K562 (cell line): Measurements from ENCODE around the gene RAB13. TPM values are rescaled to one million over a fixed set of nuclear protein-coding genes. Genes with fewer than 3 reads are reported as not detected.

ENCODE experiments used
- BMI1 ChIP-seq: fragments of 150-350 bp; IDR thresholded peaks from 2 replicates; pipeline ENCODE4 v1.6.1; 2014; ENCODE audit warnings: low read length
- FOS ChIP-seq: IDR thresholded peaks from 3 replicates; pipeline ENCODE4 v1.6.1; 2011; ENCODE audit not compliant: insufficient read length; ENCODE audit errors: extremely low read depth
- HNRNPUL1 ChIP-seq: fragments of 200-400 bp; formaldehyde crosslinking; IDR thresholded peaks from 2 replicates; pipeline ENCODE4 v1.6.1; 2017; ENCODE audit warnings: low read length
- MYNN ChIP-seq, 2 experiments: sonication (generic); formaldehyde crosslinking in 1 of 2; IDR thresholded peaks; 2 replicates each; pipeline versions ENCODE4 v1.5.0 to v1.6.1; 2016 to 2020; ENCODE audit warnings: antibody characterized with exemption in 1 of 2, missing genetic modification reagents in 1 of 2
- NUFIP1 ChIP-seq: fragments of 450-650 bp; IDR thresholded peaks from 2 replicates; pipeline ENCODE4 v1.6.1; 2018; ENCODE audit not compliant: partially characterized antibody
- SIX5 ChIP-seq, 2 experiments: IDR thresholded peaks; 2 replicates each; pipeline ENCODE4 v1.6.1; 2011; ENCODE audit warnings: low read length in 2 of 2, borderline replicate concordance in 1 of 2, low read depth in 1 of 2, mild to moderate bottlenecking in 1 of 2, moderate library complexity in 1 of 2; ENCODE audit not compliant: insufficient read depth in 1 of 2
- SMC3 ChIP-seq: conservative IDR thresholded peaks from 2 replicates; pipeline ENCODE4 v1.6.1; 2011; ENCODE audit warnings: low read depth, low read length, improper control_type of control experiment; ENCODE audit not compliant: insufficient read depth
- ZNF184 ChIP-seq: sonication (generic); formaldehyde crosslinking; IDR thresholded peaks from 2 replicates; pipeline ENCODE4 v1.5.0; 2020; ENCODE audit warnings: missing genetic modification reagents
- ZNF274 ChIP-seq: IDR thresholded peaks from 2 replicates; pipeline ENCODE4 v1.6.1; 2011; ENCODE audit warnings: low read depth, mild to moderate bottlenecking, low read length, moderate library complexity, borderline replicate concordance
- ZNF354B ChIP-seq: fragments of 250-450 bp; sonication (Bioruptor Pico); IDR thresholded peaks from 2 replicates; pipeline ENCODE4 v1.4.0; 2020
- ZNF551 ChIP-seq: fragments of 250-450 bp; sonication (Bioruptor Pico); IDR thresholded peaks from 2 replicates; pipeline ENCODE4 v1.5.0; 2021; ENCODE audit warnings: mild to moderate bottlenecking, moderate library complexity
- ZNF561 ChIP-seq: fragments of 450-650 bp; formaldehyde crosslinking; conservative IDR thresholded peaks from 2 replicates; pipeline ENCODE4 v1.4.0; 2020; ENCODE audit warnings: mild to moderate bottlenecking, moderate library complexity
- polyA plus RNA-seq, 8 experiments: library from polyadenylated mRNA; depleted of rRNA in 4 of 8; stranded (reverse) in 5 of 8; unstranded in 3 of 8; fragments of >200 nt; fragmentation: Nextera tagmentation in 2 of 8; fragmentation: Illumina TruSeq in 1 of 8; extraction: Ambion mirVana in 2 of 8; extraction: Trizol in 1 of 8; gene quantifications; 2 replicates each; pipeline versions ENCODE4 v1.2.1 to v1.2.3, GENCODE V29; 2011 to 2014; ENCODE audit warnings: inconsistent platforms in 1 of 8, missing spikeins in 1 of 8
- total RNA-seq, 7 experiments: library from RNA; depleted of rRNA in 6 of 7; stranded (reverse); fragments of >200 nt in 6 of 7; fragmentation: Illumina TruSeq in 2 of 7; extraction: Trizol in 2 of 7; gene quantifications; 2 replicates each; pipeline versions ENCODE4 v1.2.1 to v1.2.3, GENCODE V29; 2011 to 2021; ENCODE audit warnings: low replicate concordance in 1 of 7
- TF ChIP-seq, protein P1 (sequence below): sonication (generic); formaldehyde crosslinking; IDR thresholded peaks from 2 replicates; pipeline ENCODE4 v1.8.0; 2022; ENCODE audit warnings: mild to moderate bottlenecking, missing genetic modification reagents
- TF ChIP-seq, protein P2 (sequence below): sonication (generic); formaldehyde crosslinking; IDR thresholded peaks from 2 replicates; pipeline ENCODE4 v1.8.0; 2022; ENCODE audit warnings: missing genetic modification reagents, mild to moderate bottlenecking, moderate library complexity, borderline replicate concordance
- TF ChIP-seq, protein P3 (sequence below): fragments of 250-450 bp; sonication (Bioruptor Pico); IDR thresholded peaks from 2 replicates; pipeline ENCODE4 v1.4.0; 2020
- TF ChIP-seq, protein P4 (sequence below): fragments of 450-650 bp; formaldehyde crosslinking; IDR thresholded peaks from 2 replicates; pipeline ENCODE4 v1.4.0; 2022; ENCODE audit warnings: missing genetic modification characterization
- TF ChIP-seq, protein P5 (sequence below): fragments of 250-450 bp; sonication (Bioruptor Pico); IDR thresholded peaks from 2 replicates; pipeline ENCODE4 v1.5.0; 2022; ENCODE audit warnings: mild to moderate bottlenecking
- TF ChIP-seq, protein P6 (sequence below): sonication (generic); formaldehyde crosslinking; IDR thresholded peaks from 2 replicates; pipeline ENCODE4 v1.9.0; 2022; ENCODE audit warnings: mild to moderate bottlenecking, missing genetic modification reagents

The RAB13 gene
- total and polyA plus RNA-seq, 9 of the 15 experiments (the other 6 are each of a cell fraction or from before 2014, with no cell fraction given): 22.3 to 100 (median 39.8) TPM

DNA sequence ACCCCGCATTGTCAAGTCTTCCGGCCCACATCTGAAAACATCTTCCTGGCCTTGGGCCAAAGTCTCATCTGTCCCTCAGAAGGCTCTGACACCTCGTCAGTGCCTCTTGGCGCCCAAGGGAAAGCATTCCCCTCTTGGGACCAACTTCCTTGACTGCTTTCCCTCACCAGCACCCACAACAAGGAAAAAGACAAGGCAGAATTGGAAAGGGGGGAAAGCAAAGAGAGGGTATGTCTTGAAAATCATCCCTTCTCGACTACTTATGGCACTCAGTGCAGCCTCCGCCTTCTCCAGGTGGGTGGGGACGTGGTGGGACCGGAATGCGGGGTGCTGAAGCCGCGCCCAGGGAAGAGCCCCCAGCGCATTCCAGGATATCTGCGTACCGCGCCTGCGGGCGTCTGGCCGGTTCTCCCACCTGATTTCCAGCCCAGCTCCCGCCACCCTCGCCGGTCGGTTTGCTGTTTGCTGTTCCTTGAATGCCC is 22.2 kb downstream of the RAB13 start (continued):
- TF ChIP-seq, protein P1, sequence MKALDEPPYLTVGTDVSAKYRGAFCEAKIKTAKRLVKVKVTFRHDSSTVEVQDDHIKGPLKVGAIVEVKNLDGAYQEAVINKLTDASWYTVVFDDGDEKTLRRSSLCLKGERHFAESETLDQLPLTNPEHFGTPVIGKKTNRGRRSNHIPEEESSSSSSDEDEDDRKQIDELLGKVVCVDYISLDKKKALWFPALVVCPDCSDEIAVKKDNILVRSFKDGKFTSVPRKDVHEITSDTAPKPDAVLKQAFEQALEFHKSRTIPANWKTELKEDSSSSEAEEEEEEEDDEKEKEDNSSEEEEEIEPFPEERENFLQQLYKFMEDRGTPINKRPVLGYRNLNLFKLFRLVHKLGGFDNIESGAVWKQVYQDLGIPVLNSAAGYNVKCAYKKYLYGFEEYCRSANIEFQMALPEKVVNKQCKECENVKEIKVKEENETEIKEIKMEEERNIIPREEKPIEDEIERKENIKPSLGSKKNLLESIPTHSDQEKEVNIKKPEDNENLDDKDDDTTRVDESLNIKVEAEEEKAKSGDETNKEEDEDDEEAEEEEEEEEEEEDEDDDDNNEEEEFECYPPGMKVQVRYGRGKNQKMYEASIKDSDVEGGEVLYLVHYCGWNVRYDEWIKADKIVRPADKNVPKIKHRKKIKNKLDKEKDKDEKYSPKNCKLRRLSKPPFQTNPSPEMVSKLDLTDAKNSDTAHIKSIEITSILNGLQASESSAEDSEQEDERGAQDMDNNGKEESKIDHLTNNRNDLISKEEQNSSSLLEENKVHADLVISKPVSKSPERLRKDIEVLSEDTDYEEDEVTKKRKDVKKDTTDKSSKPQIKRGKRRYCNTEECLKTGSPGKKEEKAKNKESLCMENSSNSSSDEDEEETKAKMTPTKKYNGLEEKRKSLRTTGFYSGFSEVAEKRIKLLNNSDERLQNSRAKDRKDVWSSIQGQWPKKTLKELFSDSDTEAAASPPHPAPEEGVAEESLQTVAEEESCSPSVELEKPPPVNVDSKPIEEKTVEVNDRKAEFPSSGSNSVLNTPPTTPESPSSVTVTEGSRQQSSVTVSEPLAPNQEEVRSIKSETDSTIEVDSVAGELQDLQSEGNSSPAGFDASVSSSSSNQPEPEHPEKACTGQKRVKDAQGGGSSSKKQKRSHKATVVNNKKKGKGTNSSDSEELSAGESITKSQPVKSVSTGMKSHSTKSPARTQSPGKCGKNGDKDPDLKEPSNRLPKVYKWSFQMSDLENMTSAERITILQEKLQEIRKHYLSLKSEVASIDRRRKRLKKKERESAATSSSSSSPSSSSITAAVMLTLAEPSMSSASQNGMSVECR (CRISPR knock-in tag): no peak
- TF ChIP-seq, protein P2, sequence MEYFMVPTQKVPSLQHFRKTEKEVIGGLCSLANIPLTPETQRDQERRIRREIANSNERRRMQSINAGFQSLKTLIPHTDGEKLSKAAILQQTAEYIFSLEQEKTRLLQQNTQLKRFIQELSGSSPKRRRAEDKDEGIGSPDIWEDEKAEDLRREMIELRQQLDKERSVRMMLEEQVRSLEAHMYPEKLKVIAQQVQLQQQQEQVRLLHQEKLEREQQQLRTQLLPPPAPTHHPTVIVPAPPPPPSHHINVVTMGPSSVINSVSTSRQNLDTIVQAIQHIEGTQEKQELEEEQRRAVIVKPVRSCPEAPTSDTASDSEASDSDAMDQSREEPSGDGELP (CRISPR knock-in tag): peak; percentile 21; the same call in 1 of the 2 replicates
- TF ChIP-seq, protein P3, sequence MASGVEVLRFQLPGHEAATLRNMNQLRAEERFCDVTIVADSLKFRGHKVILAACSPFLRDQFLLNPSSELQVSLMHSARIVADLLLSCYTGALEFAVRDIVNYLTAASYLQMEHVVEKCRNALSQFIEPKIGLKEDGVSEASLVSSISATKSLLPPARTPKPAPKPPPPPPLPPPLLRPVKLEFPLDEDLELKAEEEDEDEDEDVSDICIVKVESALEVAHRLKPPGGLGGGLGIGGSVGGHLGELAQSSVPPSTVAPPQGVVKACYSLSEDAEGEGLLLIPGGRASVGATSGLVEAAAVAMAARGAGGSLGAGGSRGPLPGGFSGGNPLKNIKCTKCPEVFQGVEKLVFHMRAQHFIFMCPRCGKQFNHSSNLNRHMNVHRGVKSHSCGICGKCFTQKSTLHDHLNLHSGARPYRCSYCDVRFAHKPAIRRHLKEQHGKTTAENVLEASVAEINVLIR (CRISPR knock-in tag): no peak
- TF ChIP-seq SMC3 (no peak), ZNF274 (no peak), ZNF354B (CRISPR knock-in tag) (no peak), NUFIP1 (no peak), BMI1 (no peak), ZNF184 (CRISPR knock-in tag) (no peak), ZNF551 (CRISPR knock-in tag) (no peak), FOS (no peak), ZNF561 (CRISPR knock-in tag) (no peak), SIX5 (IDR thresholded peaks at IDR 0.05; ENCODE audit: borderline replicate concordance in 1 of 2, insufficient read depth in 1 of 2, low read depth in 1 of 2, low read length in 2 of 2) (no peak), HNRNPUL1 (no peak), MYNN (IDR thresholded peaks at IDR 0.05) (no peak), MYNN (CRISPR knock-in tag; IDR thresholded peaks at IDR 0.05) (no peak)
- TF ChIP-seq, protein P4, sequence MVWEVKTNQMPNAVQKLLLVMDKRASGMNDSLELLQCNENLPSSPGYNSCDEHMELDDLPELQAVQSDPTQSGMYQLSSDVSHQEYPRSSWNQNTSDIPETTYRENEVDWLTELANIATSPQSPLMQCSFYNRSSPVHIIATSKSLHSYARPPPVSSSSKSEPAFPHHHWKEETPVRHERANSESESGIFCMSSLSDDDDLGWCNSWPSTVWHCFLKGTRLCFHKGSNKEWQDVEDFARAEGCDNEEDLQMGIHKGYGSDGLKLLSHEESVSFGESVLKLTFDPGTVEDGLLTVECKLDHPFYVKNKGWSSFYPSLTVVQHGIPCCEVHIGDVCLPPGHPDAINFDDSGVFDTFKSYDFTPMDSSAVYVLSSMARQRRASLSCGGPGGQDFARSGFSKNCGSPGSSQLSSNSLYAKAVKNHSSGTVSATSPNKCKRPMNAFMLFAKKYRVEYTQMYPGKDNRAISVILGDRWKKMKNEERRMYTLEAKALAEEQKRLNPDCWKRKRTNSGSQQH (CRISPR knock-in tag): no peak
- TF ChIP-seq, protein P5, sequence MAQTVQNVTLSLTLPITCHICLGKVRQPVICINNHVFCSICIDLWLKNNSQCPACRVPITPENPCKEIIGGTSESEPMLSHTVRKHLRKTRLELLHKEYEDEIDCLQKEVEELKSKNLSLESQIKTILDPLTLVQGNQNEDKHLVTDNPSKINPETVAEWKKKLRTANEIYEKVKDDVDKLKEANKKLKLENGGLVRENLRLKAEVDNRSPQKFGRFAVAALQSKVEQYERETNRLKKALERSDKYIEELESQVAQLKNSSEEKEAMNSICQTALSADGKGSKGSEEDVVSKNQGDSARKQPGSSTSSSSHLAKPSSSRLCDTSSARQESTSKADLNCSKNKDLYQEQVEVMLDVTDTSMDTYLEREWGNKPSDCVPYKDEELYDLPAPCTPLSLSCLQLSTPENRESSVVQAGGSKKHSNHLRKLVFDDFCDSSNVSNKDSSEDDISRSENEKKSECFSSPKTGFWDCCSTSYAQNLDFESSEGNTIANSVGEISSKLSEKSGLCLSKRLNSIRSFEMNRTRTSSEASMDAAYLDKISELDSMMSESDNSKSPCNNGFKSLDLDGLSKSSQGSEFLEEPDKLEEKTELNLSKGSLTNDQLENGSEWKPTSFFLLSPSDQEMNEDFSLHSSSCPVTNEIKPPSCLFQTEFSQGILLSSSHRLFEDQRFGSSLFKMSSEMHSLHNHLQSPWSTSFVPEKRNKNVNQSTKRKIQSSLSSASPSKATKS (CRISPR knock-in tag): no peak
- TF ChIP-seq, protein P6, sequence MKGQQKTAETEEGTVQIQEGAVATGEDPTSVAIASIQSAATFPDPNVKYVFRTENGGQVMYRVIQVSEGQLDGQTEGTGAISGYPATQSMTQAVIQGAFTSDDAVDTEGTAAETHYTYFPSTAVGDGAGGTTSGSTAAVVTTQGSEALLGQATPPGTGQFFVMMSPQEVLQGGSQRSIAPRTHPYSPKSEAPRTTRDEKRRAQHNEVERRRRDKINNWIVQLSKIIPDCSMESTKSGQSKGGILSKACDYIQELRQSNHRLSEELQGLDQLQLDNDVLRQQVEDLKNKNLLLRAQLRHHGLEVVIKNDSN (CRISPR knock-in tag): no peak
